Measurements from ENCODE around the gene PLPPR4. TPM values are rescaled to one million over a fixed set of nuclear protein-coding genes. Genes with fewer than 3 reads are reported as not detected.
A peak's percentile ranks its signal among the peaks of the same experiment; 100 is the strongest.

The PLPPR4 gene
- total and polyA plus RNA-seq, 2 of the 4 experiments (the other 2 are of a cell fraction): 4.5 to 7.0 TPM

DNA sequence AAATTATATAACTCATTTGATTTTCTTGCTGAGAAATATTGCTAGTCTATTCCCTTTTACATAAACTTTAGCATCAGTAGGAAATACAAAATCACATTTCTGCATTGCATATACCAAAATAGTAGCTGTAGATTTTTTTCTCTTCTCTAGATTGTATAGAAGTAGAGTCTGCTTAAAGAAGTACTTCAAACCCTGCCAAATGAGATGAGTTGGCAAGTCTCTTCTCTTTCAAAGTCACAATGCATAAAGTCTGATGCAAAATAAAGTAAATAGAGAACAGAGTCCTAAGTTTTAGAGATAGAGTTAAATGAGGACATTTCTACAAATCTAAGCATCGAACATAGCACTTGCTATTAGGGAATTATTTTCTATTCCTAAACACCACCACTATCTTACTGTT is 6.4 kb downstream of the PLPPR4 start:
- H3K36me3 ChIP-seq (ENCODE audit: control insufficient read depth, insufficient read depth, low read length): no peaks in the 10 kb centered on the region
- H3K9ac ChIP-seq (ENCODE audit: low read depth, low read length): no peak overlapping the region
- intact Hi-C loops (cut with micrococcal nuclease) (no loop called here), dilution Hi-C loops (cut with HindIII; ENCODE audit: low sequenced_read_pairs, unreplicated experiment) (no loop called here), in situ Hi-C loops (cut with MboI; ENCODE audit: low sequenced_read_pairs) (no loop called here)
- ATAC-seq (ENCODE audit: low read depth): no peak
- CTCF ChIA-PET: no interaction called here
- H3K9me1 ChIP-seq (ENCODE audit: insufficient read depth, low read length): peaks cover 8% of the 10 kb centered on the region
- H2AFZ ChIP-seq (replicated peaks; ENCODE audit: low read length, poor library complexity): no peak overlapping the region
- TF ChIP-seq RCOR1 (IDR thresholded peaks at IDR 0.05; ENCODE audit: insufficient replicate concordance, low read length) (no peak), NFE2L2 (IDR thresholded peaks at IDR 0.05; ENCODE audit: low read depth, low read length) (no peak), RFX5 (IDR thresholded peaks at IDR 0.05; ENCODE audit: low read depth, low read length) (no peak)
- H3K79me1 ChIP-seq (ENCODE audit: low read depth in 1 of 2, low read length in 2 of 2): peaks cover 0 to 22% of the 10 kb centered on the region in 2 experiments; a peak in 2 of 4 replicates
- H2BK5ac ChIP-seq (ENCODE audit: low read depth, low read length, poor library complexity, severe bottlenecking): no peak overlapping the region
- no peak overlapping the region for H2BK20ac ChIP-seq (ENCODE audit: low read depth, low read length)
- H4K20me1 ChIP-seq (ENCODE audit: insufficient read depth, low read length): no peaks in the 10 kb centered on the region
- no peak overlapping the region for H2AK5ac ChIP-seq (ENCODE audit: low read depth, low read length)
- H3K4me1 ChIP-seq (ENCODE audit: control insufficient read depth, insufficient read depth, low read length): peaks cover 9% of the 10 kb centered on the region
- DNase-seq: peak; percentile 12
- POLR2A ChIA-PET (ENCODE audit: unreplicated experiment): no interaction called here
- no peak overlapping the region for H3K14ac ChIP-seq (replicated peaks; ENCODE audit: low read depth, low read length)
- no peak overlapping the region for H4K91ac ChIP-seq (ENCODE audit: insufficient read depth, low read depth, low read length)
- H2BK120ac ChIP-seq (ENCODE audit: low read depth, low read length): no peak overlapping the region
- no peaks in the 10 kb centered on the region for H3K9me3 ChIP-seq (ENCODE audit: control insufficient read depth, insufficient read depth, low read length)
- H4K8ac ChIP-seq (ENCODE audit: low read depth in 2 of 2, low read length in 2 of 2): no peak overlapping the region
- H3K4me3 ChIP-seq (ENCODE audit: insufficient read depth, low read depth, low read length): no peak overlapping the region
- no peak overlapping the region for H3K18ac ChIP-seq (ENCODE audit: low read depth, low read length)
- H3K23ac ChIP-seq (ENCODE audit: low read depth, low read length): no peak overlapping the region
- no peak overlapping the region for H3K4ac ChIP-seq (ENCODE audit: low read depth, low read length)
- H3K56ac ChIP-seq (ENCODE audit: extremely low read depth, insufficient read depth, low read length): no peak overlapping the region
- H3K27ac ChIP-seq (ENCODE audit: insufficient read depth, low read length): no peak overlapping the region
- H3K4me2 ChIP-seq (ENCODE audit: low read depth, low read length): no peak overlapping the region
- BruUV-seq (replicated peaks): no TSS peak
- no peak overlapping the region for H2BK15ac ChIP-seq (ENCODE audit: low read depth, low read length)
- no peak overlapping the region for H2AK9ac ChIP-seq (replicated peaks; ENCODE audit: low read depth, low read length, poor library complexity)
- H4K5ac ChIP-seq (ENCODE audit: low read depth, low read length): no peak overlapping the region
- no CpG with 5 or more reads among the region's 1 CpG for WGBS, 2 experiments (ENCODE audit: extremely low coverage in 2 of 2, insufficient read length in 1 of 2)
- no peaks in the 10 kb centered on the region for H3K27me3 ChIP-seq (ENCODE audit: control insufficient read depth, insufficient read depth, low read length)

Measured in IMR-90 (cell line).